HCT116 (cell line): ENCODE data around the gene UBE3B. TPM values are rescaled to one million over a fixed set of nuclear protein-coding genes. Genes with fewer than 3 reads are reported as not detected.

Experiments used
- ATAC-seq: fragments of 200-7000 bp; cut with Tn5 transposase; 2 replicates; pipeline ENCODE4 v1.9.1; 2020; ENCODE audit warnings: mild to moderate bottlenecking, moderate library complexity
- BruUV-seq: library from RNA; stranded (reverse); fragments of 400-500 nt; replicated peaks from 2 replicates; lab custom pipeline; 2021; lab: Mats Ljungman, UMichigan
- CTCF ChIA-PET: fragments of 300-600 bp; sonication (Branson Sonifier 250); formaldehyde crosslinking; loops from one replicate; lab custom pipeline; 2021; ENCODE audit warnings: antibody characterized with exemption; lab: Charles Lee
- POLR2A ChIA-PET: fragments of 300-600, 350-600 bp; sonication (Branson Sonifier 250); formaldehyde crosslinking; loops from one replicate; lab custom pipeline; 2021; ENCODE audit warnings: antibody characterized with exemption; lab: Charles Lee
- RAD21 ChIA-PET, 2 experiments: fragments of 300-600 bp; sonication (Branson Sonifier 250); formaldehyde crosslinking; loops; one replicate each; lab custom pipeline; 2023; ENCODE audit warnings: low total read pairs in 2 of 2; ENCODE audit not compliant: uncharacterized antibody in 2 of 2, unreplicated experiment in 2 of 2, low non-redundant PET in 1 of 2; lab: Charles Lee
- DNase-seq: peaks from one replicate; pipeline ENCODE4 v3.0.0-alpha.2; 2010; ENCODE audit warnings: low read depth, low spot score
- H2AFZ ChIP-seq: fragments of 200-600 bp; shearing (Covaris generic), sonication (generic); 2 replicates; pipeline ENCODE4 v1.6.1; 2017; ENCODE audit warnings: low read depth, mixed run types, mixed read lengths, antibody characterized with exemption, low read length; ENCODE audit not compliant: poor library complexity, severe bottlenecking
- H3K27ac ChIP-seq: 2 replicates; pipeline ENCODE4 v1.5.1; 2012; ENCODE audit warnings: low read depth, low read length
- H3K27me3 ChIP-seq: fragments of 200-600 bp; sonication (generic); 2 replicates; pipeline ENCODE4 v1.6.1; 2016; ENCODE audit warnings: mixed run types, low read length, mixed read lengths; ENCODE audit not compliant: insufficient read depth
- H3K36me3 ChIP-seq, 2 experiments: fragments of 200-500 bp in 1 of 2; fragments of 200-600 bp in 1 of 2; sonication (Bioruptor generic) in 1 of 2; sonication (generic) in 1 of 2; 2 replicates each; pipeline versions ENCODE4 v1.5.1 to v1.6.1; 2014 to 2016; ENCODE audit warnings: low read length in 2 of 2, inconsistent platforms in 1 of 2, mixed read lengths in 1 of 2, mixed run types in 1 of 2; ENCODE audit not compliant: insufficient read depth in 2 of 2, control insufficient read depth in 1 of 2
- H3K4me1 ChIP-seq, 2 experiments: fragments of 200-600 bp in 1 of 2; sonication (generic) in 1 of 2; 2 replicates each; pipeline versions ENCODE4 v1.5.1 to v1.6.1; 2012 to 2017; ENCODE audit warnings: low read length in 2 of 2, inconsistent platforms in 1 of 2, mild to moderate bottlenecking in 1 of 2, mixed read lengths in 1 of 2, mixed run types in 1 of 2, moderate library complexity in 1 of 2; ENCODE audit not compliant: insufficient read depth in 2 of 2, control insufficient read depth in 1 of 2
- H3K4me2 ChIP-seq: fragments of 200-600 bp; sonication (generic); 2 replicates; pipeline ENCODE4 v1.6.1; 2017; ENCODE audit warnings: mixed run types, low read length, mixed read lengths
- H3K4me3 ChIP-seq, 2 experiments: fragments of 200-600 bp in 1 of 2; sonication (generic) in 1 of 2; replicated peaks in 1 of 2; 2 replicates each; pipeline ENCODE4 v1.5.1; 2011 to 2016; ENCODE audit warnings: low read length in 2 of 2, control low read depth in 1 of 2, low read depth in 1 of 2, mild to moderate bottlenecking in 1 of 2, mixed read lengths in 1 of 2, mixed run types in 1 of 2
- H3K79me2 ChIP-seq: fragments of 200-600 bp; sonication (generic); 2 replicates; pipeline ENCODE4 v1.6.1; 2017; ENCODE audit warnings: mild to moderate bottlenecking, mixed run types, low read length, moderate library complexity, mixed read lengths; ENCODE audit not compliant: insufficient read depth
- H3K9ac ChIP-seq: fragments of 200-600 bp; sonication (generic); 2 replicates; pipeline ENCODE4 v1.6.1; 2016; ENCODE audit warnings: low read length, mixed read lengths
- H3K9me2 ChIP-seq: fragments of 200-600 bp; sonication (generic), shearing (Covaris generic); 2 replicates; pipeline ENCODE4 v1.6.1; 2017; ENCODE audit warnings: mixed run types, mild to moderate bottlenecking, moderate library complexity; ENCODE audit not compliant: insufficient read depth
- H3K9me3 ChIP-seq, 2 experiments: fragments of 200-500 bp in 1 of 2; fragments of 200-600 bp in 1 of 2; sonication (Bioruptor generic) in 1 of 2; sonication (generic) in 1 of 2; 2 replicates each; pipeline ENCODE4 v1.6.1; 2014 to 2017; ENCODE audit warnings: low read length in 2 of 2, mixed read lengths in 2 of 2, inconsistent platforms in 1 of 2, low read depth in 1 of 2, mild to moderate bottlenecking in 1 of 2, mixed run types in 1 of 2, moderate library complexity in 1 of 2; ENCODE audit not compliant: control insufficient read depth in 1 of 2, insufficient read depth in 1 of 2
- H4K20me1 ChIP-seq: fragments of 200-600 bp; sonication (generic), shearing (Covaris generic); 2 replicates; pipeline ENCODE4 v1.6.1; 2017; ENCODE audit warnings: mixed run types, mild to moderate bottlenecking, moderate library complexity; ENCODE audit not compliant: insufficient read depth
- CBX3 ChIP-seq: IDR thresholded peaks from 2 replicates; pipeline ENCODE4 v1.6.1; 2012; ENCODE audit warnings: low read depth
- SIN3A ChIP-seq: IDR thresholded peaks from 2 replicates; pipeline ENCODE4 v1.6.1; 2012; ENCODE audit warnings: low read depth
- SP1 ChIP-seq: IDR thresholded peaks from 2 replicates; pipeline ENCODE4 v1.6.1; 2012; ENCODE audit warnings: low read depth
- TCF7L2 ChIP-seq: IDR thresholded peaks from 2 replicates; pipeline ENCODE4 v1.7.0; 2011; ENCODE audit warnings: borderline replicate concordance, inconsistent platforms; ENCODE audit not compliant: insufficient read depth, insufficient read length; ENCODE audit errors: extremely low read depth
- intact Hi-C: fragments of 100-400 bp; cut with micrococcal nuclease; formaldehyde crosslinking; loops from 2 replicates; pipeline ENCODE4 v1.10.0; 2022
- total RNA-seq: library from RNA; stranded (reverse); gene quantifications from one replicate; pipeline ENCODE4 v1.2.1, GENCODE V29; 2021; ENCODE audit not compliant: unreplicated experiment
- TF ChIP-seq, protein P1 (sequence below), 3 experiments: fragments of 200-600 bp in 1 of 3; sonication (generic) in 1 of 3; IDR thresholded peaks in 2 of 3; conservative IDR thresholded peaks in 1 of 3; 2 replicates each; pipeline ENCODE4 v1.5.1; 2012 to 2017; ENCODE audit warnings: low read depth in 2 of 3, low read length in 2 of 3, antibody characterized with exemption in 1 of 3, borderline replicate concordance in 1 of 3, control low read depth in 1 of 3, mild to moderate bottlenecking in 1 of 3, mixed read lengths in 1 of 3, mixed run types in 1 of 3, moderate library complexity in 1 of 3; ENCODE audit not compliant: insufficient read depth in 1 of 3

The UBE3B gene
- total RNA-seq, 1 experiment from 2014 or later: 28.9 TPM

GRCh38 chr12:109527489-109528123 is 50.2 kb downstream of the UBE3B start:
- H3K4me1 ChIP-seq: no peaks in the 10 kb centered on the region
- ChIA-PET RAD21 (no interaction called here), CTCF (no interaction called here), POLR2A (no interaction called here)
- no peak overlapping the region for H2AFZ ChIP-seq
- H3K27ac ChIP-seq: no peak overlapping the region
- DNase-seq: no peak
- no TSS peak for BruUV-seq
- no peaks in the 10 kb centered on the region for H3K27me3 ChIP-seq
- H3K9me3 ChIP-seq: no peaks in the 10 kb centered on the region
- no peak overlapping the region for H3K4me2 ChIP-seq
- intact Hi-C loops: no loop called here
- no peaks in the 10 kb centered on the region for H4K20me1 ChIP-seq
- TF ChIP-seq CBX3: no peak
- no peak overlapping the region for H3K9ac ChIP-seq
- no peak for ATAC-seq
- H3K9me2 ChIP-seq: no peaks in the 10 kb centered on the region
- H3K4me3 ChIP-seq: no peak overlapping the region
- H3K36me3 ChIP-seq: peaks cover 0 to 3% of the 10 kb centered on the region in 2 experiments; a peak in 1 of 4 replicates
- H3K79me2 ChIP-seq: no peaks in the 10 kb centered on the region

GRCh38 chr12:109529691-109530640 is 52.5 kb downstream of the UBE3B start:
- Histone ChIP-seq H3K9me3 (no peaks in the 10 kb centered on the region), H3K4me3 (no peak overlapping the region)
- TF ChIP-seq, protein P1, sequence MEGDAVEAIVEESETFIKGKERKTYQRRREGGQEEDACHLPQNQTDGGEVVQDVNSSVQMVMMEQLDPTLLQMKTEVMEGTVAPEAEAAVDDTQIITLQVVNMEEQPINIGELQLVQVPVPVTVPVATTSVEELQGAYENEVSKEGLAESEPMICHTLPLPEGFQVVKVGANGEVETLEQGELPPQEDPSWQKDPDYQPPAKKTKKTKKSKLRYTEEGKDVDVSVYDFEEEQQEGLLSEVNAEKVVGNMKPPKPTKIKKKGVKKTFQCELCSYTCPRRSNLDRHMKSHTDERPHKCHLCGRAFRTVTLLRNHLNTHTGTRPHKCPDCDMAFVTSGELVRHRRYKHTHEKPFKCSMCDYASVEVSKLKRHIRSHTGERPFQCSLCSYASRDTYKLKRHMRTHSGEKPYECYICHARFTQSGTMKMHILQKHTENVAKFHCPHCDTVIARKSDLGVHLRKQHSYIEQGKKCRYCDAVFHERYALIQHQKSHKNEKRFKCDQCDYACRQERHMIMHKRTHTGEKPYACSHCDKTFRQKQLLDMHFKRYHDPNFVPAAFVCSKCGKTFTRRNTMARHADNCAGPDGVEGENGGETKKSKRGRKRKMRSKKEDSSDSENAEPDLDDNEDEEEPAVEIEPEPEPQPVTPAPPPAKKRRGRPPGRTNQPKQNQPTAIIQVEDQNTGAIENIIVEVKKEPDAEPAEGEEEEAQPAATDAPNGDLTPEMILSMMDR (IDR thresholded peaks at IDR 0.05 in 2 of 3, conservative IDR thresholded peaks at IDR 0.05 in 1 of 3; ENCODE audit: borderline replicate concordance in 1 of 3, insufficient read depth in 1 of 3, low read depth in 2 of 3, low read length in 2 of 3): no peak
- no peak for TF ChIP-seq SIN3A
- no peak for TF ChIP-seq SP1
- no peak for TF ChIP-seq TCF7L2
- TF ChIP-seq, all 23 proteins: peak for 0
- no peak for ATAC-seq
- H3K79me2 ChIP-seq: no peaks in the 10 kb centered on the region
- no peak for DNase-seq
- no peaks in the 10 kb centered on the region for H3K9me2 ChIP-seq
- intact Hi-C loops: no loop called here
- no TSS peak for BruUV-seq
- no peak overlapping the region for H2AFZ ChIP-seq
- H3K27ac ChIP-seq: no peak overlapping the region
- POLR2A ChIA-PET: no interaction called here
- no peak overlapping the region for H3K4me2 ChIP-seq
- no peaks in the 10 kb centered on the region for H4K20me1 ChIP-seq
- CTCF ChIA-PET: no interaction called here
- no peaks in the 10 kb centered on the region for H3K4me1 ChIP-seq
- no peak overlapping the region for H3K9ac ChIP-seq
- H3K36me3 ChIP-seq: no peaks in the 10 kb centered on the region; a peak in 1 of 4 replicates
- no peaks in the 10 kb centered on the region for H3K27me3 ChIP-seq
- RAD21 ChIA-PET: no interaction called here
